ENCODE results near the gene TUBGCP6.

- no peak for TF ChIP-seq POLR2A (IDR thresholded peaks at IDR 0.05)
- no peak for TF ChIP-seq CTCF (IDR thresholded peaks at IDR 0.05)
Measured at GRCh38 chr22:50280022-50280707, 35.3 kb upstream of the TUBGCP6 start.
